ENCODE data around the gene SIRPB1.

The SIRPB1 gene

DNA sequence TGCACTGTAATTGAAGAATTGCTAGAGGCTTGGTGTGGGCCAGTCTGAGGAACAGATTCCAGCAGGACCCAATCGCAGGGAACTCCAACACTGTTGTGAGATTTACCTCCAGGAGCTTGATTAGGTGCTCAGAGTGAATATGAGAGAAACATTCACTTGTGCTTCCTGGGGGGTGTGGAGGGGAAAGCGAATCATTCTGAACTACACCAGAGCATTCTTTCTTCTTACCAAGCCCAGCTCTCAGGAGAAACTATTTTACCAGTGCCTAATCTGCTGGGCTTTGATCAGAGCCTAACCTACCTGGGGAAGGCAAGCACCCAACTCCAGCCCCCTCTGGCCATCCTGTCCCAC is 7.4 kb upstream of the SIRPB1 start:
- Mint-ChIP-seq H3K27me3 (ENCODE audit: low read depth) (no peaks in the 10 kb centered on the region), H3K4me1 (no peaks in the 10 kb centered on the region), H3K9me3 (no peaks in the 10 kb centered on the region), H3K4me3 (no peak overlapping the region), H3K36me3 (ENCODE audit: low read depth) (no peaks in the 10 kb centered on the region), H3K27ac (no peak overlapping the region)
- TF ChIP-seq, protein P1, sequence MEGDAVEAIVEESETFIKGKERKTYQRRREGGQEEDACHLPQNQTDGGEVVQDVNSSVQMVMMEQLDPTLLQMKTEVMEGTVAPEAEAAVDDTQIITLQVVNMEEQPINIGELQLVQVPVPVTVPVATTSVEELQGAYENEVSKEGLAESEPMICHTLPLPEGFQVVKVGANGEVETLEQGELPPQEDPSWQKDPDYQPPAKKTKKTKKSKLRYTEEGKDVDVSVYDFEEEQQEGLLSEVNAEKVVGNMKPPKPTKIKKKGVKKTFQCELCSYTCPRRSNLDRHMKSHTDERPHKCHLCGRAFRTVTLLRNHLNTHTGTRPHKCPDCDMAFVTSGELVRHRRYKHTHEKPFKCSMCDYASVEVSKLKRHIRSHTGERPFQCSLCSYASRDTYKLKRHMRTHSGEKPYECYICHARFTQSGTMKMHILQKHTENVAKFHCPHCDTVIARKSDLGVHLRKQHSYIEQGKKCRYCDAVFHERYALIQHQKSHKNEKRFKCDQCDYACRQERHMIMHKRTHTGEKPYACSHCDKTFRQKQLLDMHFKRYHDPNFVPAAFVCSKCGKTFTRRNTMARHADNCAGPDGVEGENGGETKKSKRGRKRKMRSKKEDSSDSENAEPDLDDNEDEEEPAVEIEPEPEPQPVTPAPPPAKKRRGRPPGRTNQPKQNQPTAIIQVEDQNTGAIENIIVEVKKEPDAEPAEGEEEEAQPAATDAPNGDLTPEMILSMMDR (IDR thresholded peaks at IDR 0.05; ENCODE audit: unreplicated experiment in 3 of 3) = no peak

DNA sequence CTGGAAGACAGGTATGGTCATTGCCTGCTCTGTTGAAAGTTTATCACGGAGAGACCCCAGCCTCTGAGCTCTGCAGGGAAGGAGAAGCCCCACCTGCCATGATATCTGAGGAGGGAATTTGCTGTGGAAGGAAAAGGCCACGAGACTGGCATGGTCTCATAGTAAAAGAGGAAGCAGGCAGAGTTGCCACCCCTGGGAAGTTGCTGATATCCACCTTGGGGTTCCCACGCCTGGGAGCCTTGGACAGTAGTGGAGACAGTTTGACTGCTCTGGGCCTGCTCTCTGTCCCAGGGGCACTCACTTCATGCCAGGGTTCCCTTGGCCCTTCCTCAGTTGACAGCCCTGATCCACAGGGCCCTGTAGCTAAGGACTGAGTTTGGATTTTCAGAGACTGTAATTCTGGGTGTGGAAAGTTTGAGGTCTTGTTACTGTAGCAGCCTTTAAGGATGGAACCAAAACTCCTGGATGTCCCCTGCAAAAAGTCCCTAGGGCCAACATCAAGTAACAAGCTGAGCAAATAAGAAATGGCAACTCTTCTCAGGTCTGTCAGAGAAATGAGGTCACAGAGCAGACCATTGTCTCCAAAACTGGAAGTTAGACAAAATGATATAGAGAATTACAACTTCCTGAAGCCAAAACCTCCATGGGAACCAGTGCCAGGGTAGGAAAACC is 6.9 kb upstream of the SIRPB1 start:
- H3K36me3 Mint-ChIP-seq (ENCODE audit: low read depth) = no peaks in the 10 kb centered on the region
- no peaks in the 10 kb centered on the region for H3K4me1 Mint-ChIP-seq
- no peaks in the 10 kb centered on the region for H3K27me3 Mint-ChIP-seq (ENCODE audit: low read depth)
- H3K9me3 Mint-ChIP-seq = no peaks in the 10 kb centered on the region
- TF ChIP-seq, protein P1 (IDR thresholded peaks at IDR 0.05; ENCODE audit: unreplicated experiment in 3 of 3) = no peak
- H3K4me3 Mint-ChIP-seq = no peak overlapping the region
- no peak overlapping the region for H3K27ac Mint-ChIP-seq

DNA sequence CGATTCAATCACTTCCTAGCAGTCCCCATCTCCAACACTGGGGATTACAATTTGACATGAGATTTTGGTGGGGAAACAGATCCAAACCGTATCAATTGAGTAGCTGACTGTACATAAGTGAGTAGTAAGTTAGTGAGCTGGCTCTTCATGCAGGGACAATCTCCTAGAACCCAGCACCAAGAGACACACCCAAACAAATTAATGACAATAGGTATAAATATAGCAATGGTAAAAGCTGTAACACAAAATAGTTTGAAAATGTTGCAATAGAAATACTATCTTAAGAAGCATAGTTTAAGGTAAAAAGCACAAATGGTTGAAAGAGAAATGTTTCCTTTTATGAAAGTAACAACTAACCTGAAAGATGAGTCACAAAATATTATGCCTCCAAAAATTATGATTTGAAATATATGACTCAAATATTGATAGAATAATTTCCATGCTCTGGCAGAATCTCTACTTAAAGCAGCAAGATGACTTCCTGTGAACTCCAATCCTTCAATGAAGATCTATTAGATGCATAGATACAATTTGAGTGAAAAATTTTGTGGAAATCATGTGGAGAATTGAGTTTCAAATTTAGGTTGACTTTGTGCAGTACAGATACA is 5.4 kb upstream of the SIRPB1 start:
- Mint-ChIP-seq H3K27me3 (ENCODE audit: low read depth) (no peaks in the 10 kb centered on the region), H3K4me1 (no peaks in the 10 kb centered on the region), H3K4me3 (no peak overlapping the region), H3K9me3 (no peaks in the 10 kb centered on the region), H3K27ac (no peak overlapping the region), H3K36me3 (ENCODE audit: low read depth) (no peaks in the 10 kb centered on the region)
- TF ChIP-seq, protein P1 (IDR thresholded peaks at IDR 0.05; ENCODE audit: unreplicated experiment in 3 of 3) = no peak

DNA sequence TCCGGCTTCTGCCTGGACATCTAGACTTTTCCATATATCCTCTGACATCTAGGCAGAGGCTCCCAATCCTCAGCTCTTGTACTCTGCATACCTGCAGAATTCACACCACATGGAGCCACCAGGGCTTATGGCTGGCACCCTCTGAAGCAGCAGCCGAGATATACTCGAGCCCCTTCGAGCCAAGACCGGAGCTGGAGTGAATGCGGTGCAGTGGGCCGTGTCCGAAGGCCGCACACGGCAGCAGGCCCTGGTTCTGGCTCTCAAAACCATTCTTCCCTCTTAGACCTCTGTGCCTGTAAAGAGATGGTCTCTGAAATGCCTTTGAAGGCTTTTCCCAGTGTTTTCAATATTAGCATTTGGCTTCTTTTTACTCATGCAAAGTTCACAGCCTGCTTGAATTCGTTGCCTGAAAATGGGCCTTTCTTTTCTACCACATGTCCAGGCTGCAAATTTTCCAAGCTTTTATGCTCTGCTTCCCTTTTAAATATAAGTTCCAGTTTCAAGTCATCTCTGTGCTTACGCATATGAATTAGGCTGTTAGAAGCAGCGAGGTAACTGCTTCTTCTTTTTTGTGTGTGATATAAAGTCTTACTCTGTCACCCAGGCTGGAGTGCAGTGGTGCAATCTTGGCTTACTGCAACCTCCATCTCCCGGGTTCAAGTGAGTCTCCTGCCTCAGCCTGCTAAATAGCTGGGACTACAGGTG is 3.8 kb upstream of the SIRPB1 start:
- H3K36me3 Mint-ChIP-seq (ENCODE audit: low read depth) = no peaks in the 10 kb centered on the region
- no peak overlapping the region for H3K27ac Mint-ChIP-seq
- no peak overlapping the region for H3K4me3 Mint-ChIP-seq
- no peaks in the 10 kb centered on the region for H3K27me3 Mint-ChIP-seq (ENCODE audit: low read depth)
- TF ChIP-seq, protein P1 (IDR thresholded peaks at IDR 0.05; ENCODE audit: unreplicated experiment in 3 of 3) = no peak
- no peaks in the 10 kb centered on the region for H3K4me1 Mint-ChIP-seq
- peaks cover 2% of the 10 kb centered on the region for H3K9me3 Mint-ChIP-seq

DNA sequence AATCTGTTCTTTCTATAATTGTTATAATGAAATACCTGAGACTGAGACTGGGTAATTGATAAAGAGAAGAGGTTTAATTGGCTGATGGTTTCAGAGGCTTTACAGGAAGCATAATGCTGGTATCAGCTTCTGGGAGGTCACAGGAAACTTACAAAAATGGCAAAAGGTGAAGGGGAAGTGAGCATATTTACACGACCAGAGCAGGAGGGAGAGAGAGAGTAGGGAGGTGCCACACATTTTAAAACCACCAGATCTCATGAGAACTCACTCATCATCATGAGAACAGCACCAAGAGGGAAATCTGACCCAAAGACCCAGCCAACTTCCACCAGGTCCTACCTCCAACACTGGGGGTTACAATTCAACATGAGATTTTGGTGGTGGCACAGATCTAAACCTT is 2.6 kb upstream of the SIRPB1 start:
- H3K36me3 Mint-ChIP-seq (ENCODE audit: low read depth) = no peaks in the 10 kb centered on the region
- peaks cover 8% of the 10 kb centered on the region for H3K9me3 Mint-ChIP-seq
- H3K4me1 Mint-ChIP-seq = no peaks in the 10 kb centered on the region
- no peak overlapping the region for H3K27ac Mint-ChIP-seq
- no peaks in the 10 kb centered on the region for H3K27me3 Mint-ChIP-seq (ENCODE audit: low read depth)
- no peak overlapping the region for H3K4me3 Mint-ChIP-seq
- TF ChIP-seq, protein P1 (IDR thresholded peaks at IDR 0.05; ENCODE audit: unreplicated experiment in 3 of 3) = no peak
